ENCODE results near the gene XRCC4.

DNA sequence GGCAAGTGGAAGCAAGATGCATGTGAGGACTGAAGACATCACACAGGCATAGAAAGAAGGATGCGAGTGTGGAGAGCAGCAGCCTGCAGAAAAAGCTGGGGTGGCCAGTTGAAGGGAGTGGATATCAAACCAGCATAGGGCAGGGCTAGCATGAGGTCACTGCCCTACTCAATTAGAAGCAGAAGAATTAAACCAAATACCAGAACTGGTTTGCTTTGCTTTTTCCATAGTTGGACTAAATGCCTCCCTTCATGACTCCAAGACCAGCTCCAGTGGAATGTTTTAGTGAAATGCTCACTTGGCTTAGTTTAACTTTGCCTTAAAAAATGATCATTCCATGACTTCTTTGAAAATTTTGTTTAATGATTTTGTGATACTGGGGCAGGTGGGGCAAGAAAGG lies 46.0 kb upstream of the XRCC4 start:
- TF ChIP-seq, protein P1, sequence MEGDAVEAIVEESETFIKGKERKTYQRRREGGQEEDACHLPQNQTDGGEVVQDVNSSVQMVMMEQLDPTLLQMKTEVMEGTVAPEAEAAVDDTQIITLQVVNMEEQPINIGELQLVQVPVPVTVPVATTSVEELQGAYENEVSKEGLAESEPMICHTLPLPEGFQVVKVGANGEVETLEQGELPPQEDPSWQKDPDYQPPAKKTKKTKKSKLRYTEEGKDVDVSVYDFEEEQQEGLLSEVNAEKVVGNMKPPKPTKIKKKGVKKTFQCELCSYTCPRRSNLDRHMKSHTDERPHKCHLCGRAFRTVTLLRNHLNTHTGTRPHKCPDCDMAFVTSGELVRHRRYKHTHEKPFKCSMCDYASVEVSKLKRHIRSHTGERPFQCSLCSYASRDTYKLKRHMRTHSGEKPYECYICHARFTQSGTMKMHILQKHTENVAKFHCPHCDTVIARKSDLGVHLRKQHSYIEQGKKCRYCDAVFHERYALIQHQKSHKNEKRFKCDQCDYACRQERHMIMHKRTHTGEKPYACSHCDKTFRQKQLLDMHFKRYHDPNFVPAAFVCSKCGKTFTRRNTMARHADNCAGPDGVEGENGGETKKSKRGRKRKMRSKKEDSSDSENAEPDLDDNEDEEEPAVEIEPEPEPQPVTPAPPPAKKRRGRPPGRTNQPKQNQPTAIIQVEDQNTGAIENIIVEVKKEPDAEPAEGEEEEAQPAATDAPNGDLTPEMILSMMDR (IDR thresholded peaks at IDR 0.05 in 4 of 5, conservative IDR thresholded peaks at IDR 0.05 in 1 of 5) = no peak
- TF ChIP-seq POLR2A (IDR thresholded peaks at IDR 0.05) = no peak

Measured in gastrocnemius medialis (tissue), 4 donors.